H54 (cell line): Measurements from ENCODE around the gene CRYBB1.

Source experiments
- DNase-seq: peaks from one replicate; pipeline ENCODE4 v3.0.0; 2011; ENCODE audit warnings: low spot score, mixed read lengths; ENCODE audit not compliant: insufficient read length
- FAIRE-seq: peaks from 3 replicates; lab custom pipeline; 2011; peaks lifted over from hg19 to GRCh38; lab: Jason Lieb, UNC
- POLR2A ChIP-seq: IDR thresholded peaks from 2 replicates; pipeline ENCODE4 v1.6.1; 2011; ENCODE audit warnings: low read depth, mild to moderate bottlenecking, low read length

The CRYBB1 gene

DNA sequence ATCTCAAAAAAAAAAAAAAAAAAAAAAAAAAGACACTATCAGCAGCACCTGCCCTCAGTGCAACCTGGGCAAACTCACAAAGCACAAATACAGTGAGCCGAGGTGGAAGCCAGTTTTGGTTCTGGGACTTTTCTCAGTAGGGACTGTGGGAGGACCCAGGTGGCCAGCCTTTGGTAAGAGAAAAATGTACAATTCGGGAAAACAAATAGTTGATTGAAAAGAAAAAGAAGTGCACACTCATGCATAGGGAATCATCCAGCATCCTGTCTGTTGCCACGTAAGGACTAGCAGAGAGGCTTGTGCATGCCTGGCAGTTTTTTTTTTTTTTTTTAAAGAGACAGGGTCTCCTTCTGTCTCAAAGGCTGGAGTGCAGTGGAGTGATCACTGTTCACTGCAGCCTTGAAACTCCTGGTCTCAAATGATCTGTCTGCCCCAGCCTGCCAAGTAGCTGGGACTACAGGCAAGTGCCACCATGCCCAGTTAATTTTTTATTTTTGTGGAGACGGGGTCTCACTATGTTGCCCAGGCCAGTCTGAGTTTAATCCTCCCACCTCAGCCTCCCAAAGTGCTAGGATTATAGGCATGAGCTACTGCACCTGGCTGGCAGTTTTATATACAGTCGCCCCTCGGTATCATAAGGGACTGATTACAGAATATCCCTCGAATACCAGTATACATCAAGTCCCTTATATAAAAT lies 64.6 kb downstream of the CRYBB1 start:
- FAIRE-seq = no peak
- peak; percentile 56 for DNase-seq
- no peak for TF ChIP-seq POLR2A

DNA sequence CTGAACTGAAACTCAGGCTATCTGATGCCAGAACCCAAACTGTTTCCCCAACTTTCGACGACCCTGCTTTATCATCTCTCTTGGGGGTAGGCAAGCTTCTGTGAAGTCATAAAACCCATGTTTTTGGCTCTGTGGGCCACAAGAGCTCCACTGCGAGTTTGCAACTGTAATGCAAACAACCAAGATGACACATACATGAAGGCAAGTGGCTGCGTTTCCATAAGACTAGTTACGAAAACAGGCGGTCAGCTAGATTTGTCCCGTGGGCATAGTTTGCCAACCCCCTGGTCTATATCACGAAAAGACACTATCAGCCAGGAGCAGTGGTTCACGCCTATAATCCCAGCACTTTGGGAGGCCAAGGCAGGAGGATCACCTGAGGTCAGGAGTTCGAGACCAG lies 65.4 kb downstream of the CRYBB1 start:
- no peak for TF ChIP-seq POLR2A
- DNase-seq (no peak), FAIRE-seq (no peak)

DNA sequence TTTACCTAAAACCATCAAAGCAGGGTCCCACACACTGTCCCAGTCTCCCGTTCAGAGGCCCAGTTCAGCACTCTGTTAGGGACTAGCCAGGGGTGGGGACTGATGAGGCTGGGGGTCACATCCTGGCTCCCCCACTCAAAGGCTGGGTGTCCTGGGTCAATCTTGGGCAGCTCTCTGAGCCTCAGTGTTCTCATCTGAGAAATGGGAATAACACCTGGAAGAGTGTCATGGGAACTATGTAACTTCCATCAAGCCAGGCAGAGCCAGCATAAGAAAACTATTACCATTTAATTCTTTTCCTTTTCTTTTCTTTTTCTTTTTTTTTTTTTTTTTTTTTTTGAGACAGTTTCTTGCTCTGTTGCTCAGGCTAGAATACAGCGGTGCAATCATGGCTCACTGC lies 66.3 kb downstream of the CRYBB1 start:
- TF ChIP-seq POLR2A = no peak
- DNase-seq (no peak), FAIRE-seq (no peak)

DNA sequence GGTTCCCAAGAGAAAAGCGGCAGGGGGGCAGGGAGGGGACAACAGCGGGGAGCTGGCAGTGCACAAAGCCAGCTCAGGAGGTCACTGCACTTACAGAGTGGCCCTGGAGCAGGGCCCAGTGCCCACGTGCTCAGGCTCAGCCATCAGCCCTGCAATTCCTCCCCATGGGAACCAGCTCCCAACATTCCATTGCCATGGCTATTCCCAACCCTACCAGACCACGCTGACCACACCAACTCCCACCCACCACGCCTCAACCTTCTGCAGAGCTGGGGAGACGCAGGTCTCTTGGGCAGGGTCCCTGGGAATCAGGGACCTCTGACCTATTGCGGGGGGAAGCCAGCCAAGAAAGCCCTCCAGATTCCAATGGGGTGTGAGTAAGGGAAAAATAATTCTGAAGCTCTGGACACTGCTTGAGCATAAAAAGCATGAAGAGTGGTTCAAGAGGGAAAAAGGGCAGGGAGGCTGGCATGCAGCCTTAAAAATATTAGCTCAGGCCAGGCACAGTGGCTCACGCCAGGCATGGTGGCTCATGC lies 67.3 kb downstream of the CRYBB1 start:
- TF ChIP-seq POLR2A = no peak
- FAIRE-seq (peak; percentile 69), DNase-seq (peak; percentile 80)

DNA sequence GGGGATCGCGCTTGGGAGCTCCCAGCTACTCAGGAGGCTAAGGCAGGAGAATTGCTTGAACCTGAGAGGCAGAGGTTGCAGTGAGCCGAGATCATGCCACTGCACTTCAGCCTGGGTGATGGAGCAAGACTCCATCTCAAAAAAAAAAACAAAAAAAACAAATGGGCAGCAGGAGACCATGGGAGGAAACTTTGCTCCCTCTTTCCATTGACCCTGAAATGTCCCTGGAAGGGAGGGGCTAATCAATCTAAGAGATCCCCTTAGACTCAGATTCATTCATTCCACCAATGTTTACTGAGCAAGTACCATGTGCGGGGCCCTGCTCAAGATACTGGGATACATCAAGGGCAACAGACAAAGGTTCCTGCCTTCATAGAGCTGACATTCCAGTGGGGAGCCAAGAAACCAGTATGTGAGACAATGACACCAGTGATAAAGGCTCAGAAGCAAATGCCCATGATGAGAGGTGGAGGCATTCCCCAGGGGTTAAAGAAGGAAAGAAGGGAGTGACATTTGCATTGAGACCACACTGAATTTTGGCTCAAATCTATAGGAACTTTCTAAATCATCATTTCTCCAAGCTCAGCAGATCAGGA lies 67.8 kb downstream of the CRYBB1 start:
- DNase-seq = no peak
- no peak for TF ChIP-seq POLR2A
- no peak for FAIRE-seq
